Endothelial cell of umbilical vein (primary cell): Measurements from ENCODE around the gene BNC2. TPM values are rescaled to one million over a fixed set of nuclear protein-coding genes. Genes with fewer than 3 reads are reported as not detected.

Experiments
- BruUV-seq: library from RNA; stranded (reverse); fragments of 400-500 nt; replicated peaks from 2 replicates; lab custom pipeline; 2021; lab: Mats Ljungman, UMichigan
- CTCF ChIA-PET: fragments of 300-600, 350-600 bp; sonication (Branson Sonifier 250); formaldehyde crosslinking; loops from one replicate; lab custom pipeline; 2021; ENCODE audit warnings: antibody characterized with exemption, inconsistent platforms; lab: Charles Lee
- POLR2A ChIA-PET: fragments of 300-600, 350-600 bp; sonication (Branson Sonifier 250); formaldehyde crosslinking; loops from one replicate; lab custom pipeline; 2021; ENCODE audit warnings: antibody characterized with exemption, inconsistent platforms; lab: Charles Lee
- DNase-seq: peaks from one replicate; pipeline ENCODE4 v3.0.0-alpha.2; 2011; ENCODE audit warnings: low read depth, low spot score
- FAIRE-seq: peaks from 2 replicates; lab custom pipeline; 2011; peaks lifted over from hg19 to GRCh38; lab: Jason Lieb, UNC
- H2AFZ ChIP-seq: 2 replicates; pipeline ENCODE4 v1.6.0; 2012; ENCODE audit warnings: low read depth, low read length, control low read depth, inconsistent platforms
- H3K27ac ChIP-seq: 2 replicates; pipeline ENCODE4 v1.5.1; 2011; ENCODE audit warnings: low read depth, mild to moderate bottlenecking, control low read depth, low read length, moderate library complexity; ENCODE audit not compliant: insufficient read depth
- H3K27me3 ChIP-seq, 2 experiments: 2 replicates each; pipeline versions ENCODE4 v1.6.0 to v1.6.1; 2011; ENCODE audit warnings: low read length in 2 of 2, mixed read lengths in 1 of 2; ENCODE audit not compliant: control insufficient read depth in 2 of 2, insufficient read depth in 2 of 2
- H3K36me3 ChIP-seq, 2 experiments: 2 replicates in 1 of 2; 3 replicates in 1 of 2; pipeline ENCODE4 v1.5.1; 2011; ENCODE audit warnings: low read length in 2 of 2, mild to moderate bottlenecking in 1 of 2, moderate library complexity in 1 of 2; ENCODE audit not compliant: control insufficient read depth in 2 of 2, insufficient read depth in 2 of 2; ENCODE audit errors: extremely low read depth in 1 of 2
- H3K4me1 ChIP-seq: 3 replicates; pipeline ENCODE4 v1.5.1; 2011; ENCODE audit warnings: mild to moderate bottlenecking, low read length; ENCODE audit not compliant: control insufficient read depth, insufficient read depth; ENCODE audit errors: extremely low read depth
- H3K4me2 ChIP-seq: 2 replicates; pipeline ENCODE4 v1.6.1; 2011; ENCODE audit warnings: low read length, control low read depth, mixed read lengths; ENCODE audit not compliant: insufficient read depth
- H3K4me3 ChIP-seq, 3 experiments: fragments of 200-600 bp in 1 of 3; sonication (generic), shearing (Covaris generic) in 1 of 3; replicated peaks in 1 of 3; 2 replicates each; pipeline ENCODE4 v1.5.1; 2011 to 2016; ENCODE audit warnings: control low read depth in 3 of 3, low read length in 3 of 3, mild to moderate bottlenecking in 2 of 3, inconsistent platforms in 1 of 3, low read depth in 1 of 3, moderate library complexity in 1 of 3; ENCODE audit not compliant: insufficient read depth in 1 of 3
- H3K79me2 ChIP-seq: 2 replicates; pipeline ENCODE4 v1.6.0; 2012; ENCODE audit warnings: low read length, inconsistent platforms; ENCODE audit not compliant: control insufficient read depth, insufficient read depth
- H3K9ac ChIP-seq: replicated peaks from 2 replicates; pipeline ENCODE3; 2011; ENCODE audit warnings: low read length, control low read depth; ENCODE audit not compliant: insufficient read depth; ENCODE audit errors: extremely low read depth
- H3K9me1 ChIP-seq: replicated peaks from 3 replicates; pipeline ENCODE4 v1.6.0; 2011; ENCODE audit warnings: mild to moderate bottlenecking, low read length; ENCODE audit not compliant: control insufficient read depth, insufficient read depth; ENCODE audit errors: extremely low read depth
- H3K9me3 ChIP-seq: replicated peaks from 2 replicates; pipeline ENCODE4 v1.5.1; 2012; ENCODE audit warnings: low read length, inconsistent platforms; ENCODE audit not compliant: control insufficient read depth, insufficient read depth
- H4K20me1 ChIP-seq: replicated peaks from 2 replicates; pipeline ENCODE3; 2011; ENCODE audit warnings: mild to moderate bottlenecking, low read length; ENCODE audit not compliant: control insufficient read depth, insufficient read depth; ENCODE audit errors: extremely low read depth
- CTCF ChIP-seq, 2 donors: IDR thresholded peaks; 1 replicate in 1 of 2; 2 replicates in 1 of 2; pipeline ENCODE4 v1.5.1; 2011; ENCODE audit warnings: low read length in 2 of 2, mild to moderate bottlenecking in 2 of 2, moderate library complexity in 2 of 2, control low read depth in 1 of 2, inconsistent platforms in 1 of 2, low read depth in 1 of 2; ENCODE audit not compliant: insufficient read depth in 1 of 2; ENCODE audit errors: extremely low read depth in 1 of 2
- EZH2 ChIP-seq: IDR thresholded peaks from 2 replicates; pipeline ENCODE4 v1.6.1; 2012; ENCODE audit warnings: borderline replicate concordance, low read depth, mild to moderate bottlenecking, moderate library complexity, low read length, inconsistent platforms; ENCODE audit not compliant: severe bottlenecking
- FOS ChIP-seq: IDR thresholded peaks from 2 replicates; pipeline ENCODE4 v1.6.1; 2011; ENCODE audit warnings: mild to moderate bottlenecking, low read length, moderate library complexity, borderline replicate concordance; ENCODE audit not compliant: insufficient read depth
- GATA2 ChIP-seq: IDR thresholded peaks from 2 replicates; pipeline ENCODE4 v1.7.0; 2011; ENCODE audit warnings: low read depth, mild to moderate bottlenecking, moderate library complexity, mixed read lengths, low read length; ENCODE audit not compliant: insufficient read length, insufficient read depth
- JUN ChIP-seq: IDR thresholded peaks from 2 replicates; pipeline ENCODE4 v1.6.1; 2011; ENCODE audit warnings: borderline replicate concordance, low read depth; ENCODE audit not compliant: insufficient read length, insufficient read depth
- MAX ChIP-seq: IDR thresholded peaks from 2 replicates; pipeline ENCODE4 v1.6.1; 2011; ENCODE audit not compliant: insufficient read depth, insufficient read length
- MYC ChIP-seq: IDR thresholded peaks from one replicate; pipeline ENCODE4 v1.6.1; 2011; ENCODE audit warnings: mild to moderate bottlenecking, low read depth, low read length
- POLR2A ChIP-seq: IDR thresholded peaks from 2 replicates; pipeline ENCODE4 v1.6.1; 2012; ENCODE audit warnings: low read depth, mild to moderate bottlenecking, control low read depth, low read length
- POLR2AphosphoS5 ChIP-seq: IDR thresholded peaks from 2 replicates; pipeline ENCODE4 v1.6.1; 2012; ENCODE audit warnings: low read depth, mild to moderate bottlenecking, control low read depth, low read length, moderate library complexity; ENCODE audit not compliant: insufficient read depth
- dilution Hi-C: fragments of 300-500 bp; cut with MboI; formaldehyde crosslinking; loops from one replicate; pipeline ENCODE4 v1.15.0; 2019; ENCODE audit warnings: low sequenced_read_pairs; ENCODE audit not compliant: extremely low pct_ligation_motif_present
- intact Hi-C: fragments of 100-400 bp; cut with micrococcal nuclease; formaldehyde crosslinking; loops from one replicate; pipeline ENCODE4 v1.10.0; 2022
- polyA plus RNA-seq, 4 experiments: library from polyadenylated mRNA; depleted of rRNA in 3 of 4; stranded (reverse) in 3 of 4; unstranded in 1 of 4; fragments of >200 nt; gene quantifications; 2 replicates each; pipeline versions ENCODE4 v1.2.1 to v1.2.3, GENCODE V29; 2011 to 2012; ENCODE audit warnings: missing spikeins in 1 of 4
- total RNA-seq: library from RNA; stranded (reverse); gene quantifications from 2 replicates; pipeline ENCODE4 v1.2.3, GENCODE V29; 2021

Gene BNC2
- total and polyA plus RNA-seq, 2 donors (not counting 3 experiments of a cell fraction or from before 2014, with no cell fraction given), result 12.1 to 34.3 TPM

- TF ChIP-seq MYC, result no peak
- no peak for TF ChIP-seq FOS
- no peak for TF ChIP-seq EZH2
- TF ChIP-seq CTCF (IDR thresholded peaks at IDR 0.05; ENCODE audit: extremely low read depth in 1 of 2, insufficient read depth in 1 of 2, low read depth in 1 of 2, low read length in 2 of 2), result no peak
- no peak for TF ChIP-seq POLR2AphosphoS5
- no peak for TF ChIP-seq MAX
- no peak for TF ChIP-seq GATA2
- no peak for TF ChIP-seq POLR2A
- no peak for TF ChIP-seq JUN
- Histone ChIP-seq H3K9ac (no peak overlapping the region), H3K9me1 (peaks cover 2% of the 10 kb centered on the region), H3K79me2 (no peaks in the 10 kb centered on the region), H3K9me3 (no peaks in the 10 kb centered on the region), H3K36me3 (no peaks in the 10 kb centered on the region), H4K20me1 (no peaks in the 10 kb centered on the region), H3K4me3 (no peak overlapping the region), H3K4me1 (no peaks in the 10 kb centered on the region), H3K27ac (no peak overlapping the region), H3K27me3 (no peaks in the 10 kb centered on the region), H2AFZ (no peak overlapping the region), H3K4me2 (no peak overlapping the region)
- intact Hi-C loops (no loop called here), dilution Hi-C loops (no loop called here)
- DNase-seq (no peak), FAIRE-seq (no peak)
- ChIA-PET CTCF (interaction anchor here (1.3 kb wide), 1 partner anchor 24 kb away, joined by 3 read pairs; no protein-coding TSS in a partner anchor), POLR2A (no interaction called here)
- no TSS peak for BruUV-seq
Observed at GRCh38 chr9:16809912-16810610, 60.4 kb downstream of the BNC2 start.
